Activated CD8-positive, alpha-beta T cell treated with anti-CD3 and anti-CD28 coated beads, Interleukin-2, amount 10 ng/mL, durations not matched to agents 7 days and 5 days (primary cell): Measurements from ENCODE around the gene ROBO2. TPM values are rescaled to one million over a fixed set of nuclear protein-coding genes. Genes with fewer than 3 reads are reported as not detected.

Experiments used
- ATAC-seq: fragments of 150-1000 bp; cut with Tn5 transposase; one replicate; pipeline ENCODE4 v1.10.0; 2021; ENCODE audit warnings: moderate library complexity
- CTCF ChIA-PET: fragments of 350-600 bp; sonication (Branson Sonifier 250); formaldehyde crosslinking; loops from one replicate; lab custom pipeline; 2021; ENCODE audit warnings: antibody characterized with exemption; lab: Charles Lee
- POLR2A ChIA-PET: fragments of 350-600 bp; sonication (Branson Sonifier 250); formaldehyde crosslinking; loops from one replicate; lab custom pipeline; 2021; ENCODE audit warnings: antibody characterized with exemption; lab: Charles Lee
- DNase-seq: peaks from one replicate; pipeline ENCODE4 v3.0.0-alpha.2; 2020
- H3K27ac Mint-ChIP-seq: one replicate; pipeline ENCODE4 v1.8.0; 2021; ENCODE audit warnings: mild to moderate bottlenecking, mixed read lengths
- H3K27me3 Mint-ChIP-seq: one replicate; pipeline ENCODE4 v1.8.0; 2021; ENCODE audit warnings: low read depth, mixed read lengths
- H3K36me3 Mint-ChIP-seq: one replicate; pipeline ENCODE4 v1.8.0; 2021; ENCODE audit warnings: low read depth, mixed read lengths
- H3K4me1 Mint-ChIP-seq: one replicate; pipeline ENCODE4 v1.8.0; 2021; ENCODE audit warnings: low read depth, mixed read lengths
- H3K4me3 Mint-ChIP-seq: one replicate; pipeline ENCODE4 v1.8.0; 2021; ENCODE audit warnings: mild to moderate bottlenecking, mixed read lengths
- H3K9me3 Mint-ChIP-seq: one replicate; pipeline ENCODE4 v1.8.0; 2022; ENCODE audit warnings: mixed read lengths; ENCODE audit not compliant: insufficient read depth
- total RNA-seq, 2 experiments: library from RNA; stranded (reverse); gene quantifications; one replicate each; pipeline ENCODE4 v1.2.3, GENCODE V29; 2021

ROBO2 gene
- total RNA-seq, 2 experiments from 2014 or later: not detected

DNA sequence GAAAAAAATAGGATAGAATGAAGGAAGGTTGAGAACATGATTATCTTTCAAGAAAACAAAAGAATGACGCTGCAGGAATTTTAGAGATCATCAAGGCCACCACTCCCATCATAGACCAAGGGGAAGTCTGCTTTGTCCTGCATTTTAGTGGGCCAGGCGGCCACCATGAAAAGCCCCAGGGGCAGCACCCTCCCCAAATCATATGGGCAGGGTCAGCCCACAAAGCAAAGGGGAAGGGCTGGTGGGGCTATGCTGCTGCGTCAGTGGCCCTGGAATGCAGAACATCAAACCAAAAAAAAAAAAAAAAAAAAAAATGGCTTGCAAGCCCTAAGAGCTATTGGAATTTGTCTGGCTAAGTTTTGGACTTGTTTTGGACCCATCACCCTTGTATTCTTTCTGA is 620.8 kb downstream of the ROBO2 start:
- no peaks in the 10 kb centered on the region for H3K36me3 Mint-ChIP-seq
- DNase-seq: no peak
- peaks cover 20% of the 10 kb centered on the region for H3K9me3 Mint-ChIP-seq
- no peak overlapping the region for H3K4me3 Mint-ChIP-seq
- H3K27ac Mint-ChIP-seq: no peak overlapping the region
- ChIA-PET POLR2A (no interaction called here), CTCF (no interaction called here)
- no peak for ATAC-seq
- H3K27me3 Mint-ChIP-seq: no peaks in the 10 kb centered on the region
- H3K4me1 Mint-ChIP-seq: no peaks in the 10 kb centered on the region

DNA sequence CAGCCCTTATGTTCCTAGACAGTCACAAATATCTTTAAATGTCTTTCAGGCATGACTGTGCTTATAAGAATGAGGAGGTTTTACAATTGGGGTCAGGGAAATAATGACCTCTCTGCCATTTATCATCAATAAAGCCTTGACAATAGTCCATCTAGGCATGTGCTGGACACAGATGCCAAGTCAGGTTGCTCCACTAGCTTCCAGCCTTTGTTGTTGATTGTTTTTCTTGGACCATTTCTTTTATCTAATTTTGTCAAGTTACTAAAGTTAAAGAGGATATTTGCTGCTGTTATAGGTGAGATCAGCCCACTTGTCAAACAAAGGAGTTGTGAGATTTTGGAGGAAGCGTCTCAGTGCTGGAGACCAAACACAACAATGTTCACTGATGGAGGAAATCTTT is 628.0 kb downstream of the ROBO2 start:
- H3K36me3 Mint-ChIP-seq: no peaks in the 10 kb centered on the region
- no peak for ATAC-seq
- CTCF ChIA-PET: no interaction called here

DNA sequence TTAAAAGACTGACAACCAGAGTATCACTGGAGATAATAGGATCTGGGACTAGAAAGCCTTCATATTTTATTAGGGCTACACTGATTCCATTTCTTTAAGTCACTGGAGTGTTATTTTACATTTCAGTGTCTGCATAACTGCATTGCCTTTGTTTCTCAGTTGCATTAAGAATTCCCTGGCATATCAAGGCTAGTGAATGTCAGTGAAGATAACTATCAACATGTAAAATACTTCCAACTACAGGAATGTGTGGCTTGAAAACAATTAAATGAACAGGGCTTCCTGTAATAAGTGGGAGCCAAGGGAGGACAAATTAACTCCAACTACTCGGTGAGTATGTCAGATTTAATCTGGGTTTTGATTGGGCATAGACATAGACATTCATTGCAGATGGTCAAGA is 628.5 kb downstream of the ROBO2 start:
- peaks cover 5% of the 10 kb centered on the region for H3K9me3 Mint-ChIP-seq
- no peak overlapping the region for H3K27ac Mint-ChIP-seq
- no peaks in the 10 kb centered on the region for H3K4me1 Mint-ChIP-seq
- H3K27me3 Mint-ChIP-seq: no peaks in the 10 kb centered on the region
- ChIA-PET POLR2A (no interaction called here), CTCF (no interaction called here)
- no peak overlapping the region for H3K4me3 Mint-ChIP-seq
- DNase-seq: no peak
- no peaks in the 10 kb centered on the region for H3K36me3 Mint-ChIP-seq
- no peak for ATAC-seq

More for the DNA sequence above, 628.0 kb downstream of the ROBO2 start:
- POLR2A ChIA-PET: no interaction called here
- no peak overlapping the region for H3K27ac Mint-ChIP-seq
- no peaks in the 10 kb centered on the region for H3K27me3 Mint-ChIP-seq
- H3K9me3 Mint-ChIP-seq: peaks cover 10% of the 10 kb centered on the region
- DNase-seq: no peak
- H3K4me3 Mint-ChIP-seq: no peak overlapping the region
- no peaks in the 10 kb centered on the region for H3K4me1 Mint-ChIP-seq

DNA sequence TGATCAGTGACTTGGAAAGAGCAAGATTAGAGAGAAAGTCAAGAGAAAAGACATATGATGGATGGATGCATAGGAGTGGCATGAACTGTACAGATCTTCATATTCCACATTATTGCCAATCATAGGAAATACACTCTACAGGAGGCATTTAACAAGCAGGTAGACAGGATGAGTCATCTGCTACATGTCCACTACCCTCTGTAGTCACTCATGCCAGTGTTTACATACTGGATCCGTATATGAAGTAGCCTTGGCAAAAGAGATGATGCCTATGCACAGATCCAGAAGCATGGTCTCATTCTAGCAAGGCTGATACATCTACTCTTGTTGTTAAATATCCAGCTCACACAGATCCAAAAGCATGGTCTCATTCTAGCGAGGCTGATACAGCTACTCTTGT is 632.1 kb downstream of the ROBO2 start:
- Mint-ChIP-seq H3K4me3 (no peak overlapping the region), H3K36me3 (no peaks in the 10 kb centered on the region), H3K9me3 (peaks cover 8% of the 10 kb centered on the region), H3K27ac (no peak overlapping the region), H3K4me1 (no peaks in the 10 kb centered on the region), H3K27me3 (no peaks in the 10 kb centered on the region)
- no peak for DNase-seq
- CTCF ChIA-PET: no interaction called here
- POLR2A ChIA-PET: no interaction called here
- no peak for ATAC-seq

DNA sequence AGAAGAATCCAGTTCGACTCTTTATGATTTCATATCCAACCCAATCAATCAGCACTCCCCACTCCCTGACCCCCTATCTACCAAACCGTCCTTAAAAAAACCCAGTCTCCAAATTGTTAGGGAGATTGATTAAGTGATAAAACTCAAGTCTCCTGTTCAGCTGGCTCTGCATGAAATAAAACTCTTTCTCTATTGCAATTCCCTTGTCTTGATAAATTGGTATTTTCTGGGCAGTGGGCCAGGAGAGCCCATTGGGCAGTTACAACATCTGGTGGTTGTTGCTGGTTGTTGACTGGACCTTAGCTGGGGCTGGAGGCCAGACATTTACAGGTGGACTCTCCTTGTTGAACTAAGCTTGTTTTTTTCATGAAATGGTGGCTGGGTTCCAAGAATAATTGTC is 642.3 kb downstream of the ROBO2 start:
- ChIA-PET CTCF (no interaction called here), POLR2A (no interaction called here)
- H3K4me3 Mint-ChIP-seq: no peak overlapping the region
- DNase-seq (no peak), ATAC-seq (no peak)
- H3K9me3 Mint-ChIP-seq: peaks cover 18% of the 10 kb centered on the region
- no peak overlapping the region for H3K27ac Mint-ChIP-seq
- H3K4me1 Mint-ChIP-seq: no peaks in the 10 kb centered on the region
- H3K27me3 Mint-ChIP-seq: no peaks in the 10 kb centered on the region
- no peaks in the 10 kb centered on the region for H3K36me3 Mint-ChIP-seq

DNA sequence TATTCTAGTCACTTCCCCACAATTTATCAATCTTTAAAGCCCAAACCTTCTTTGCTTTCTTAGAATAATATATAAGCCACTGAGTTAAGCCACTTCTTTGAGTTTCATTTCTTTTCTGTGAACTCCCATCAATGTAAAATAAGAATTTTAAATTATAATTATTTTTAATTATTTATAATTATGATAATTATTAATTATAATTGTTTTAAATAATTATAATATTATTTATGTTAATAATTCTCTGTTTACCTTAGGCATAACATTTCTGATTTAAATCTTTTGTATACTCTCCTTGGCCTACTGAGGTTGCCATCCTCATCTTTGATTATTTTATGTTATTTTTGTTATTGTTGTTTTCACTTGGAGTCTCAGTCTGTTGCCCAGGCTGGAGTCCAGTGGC is 644.2 kb downstream of the ROBO2 start:
- peaks cover 12% of the 10 kb centered on the region for H3K9me3 Mint-ChIP-seq
- DNase-seq: no peak
- no peak for ATAC-seq
- ChIA-PET POLR2A (no interaction called here), CTCF (no interaction called here)
- no peaks in the 10 kb centered on the region for H3K27me3 Mint-ChIP-seq
- no peaks in the 10 kb centered on the region for H3K36me3 Mint-ChIP-seq
- no peak overlapping the region for H3K27ac Mint-ChIP-seq
- H3K4me3 Mint-ChIP-seq: no peak overlapping the region
- no peaks in the 10 kb centered on the region for H3K4me1 Mint-ChIP-seq

DNA sequence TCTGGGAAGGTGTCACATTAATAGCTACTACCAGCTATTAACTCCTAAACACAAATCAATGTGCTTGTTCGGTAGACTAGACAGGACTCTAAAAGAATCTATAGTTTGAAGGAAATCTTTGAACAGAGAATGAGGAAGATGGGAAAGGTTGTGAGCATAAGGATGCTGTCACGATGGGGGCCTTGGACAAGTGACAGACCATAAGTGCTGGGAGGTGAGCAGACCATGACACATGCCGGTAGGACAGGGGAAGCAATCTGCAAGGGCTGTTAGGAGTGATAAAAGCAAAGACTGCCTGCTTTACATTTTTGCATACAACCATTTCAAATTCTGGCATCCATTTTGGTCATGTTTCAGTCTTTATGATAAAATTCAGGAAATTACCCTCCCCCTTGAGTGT is 645.8 kb downstream of the ROBO2 start:
- H3K4me1 Mint-ChIP-seq: no peaks in the 10 kb centered on the region
- ChIA-PET POLR2A (no interaction called here), CTCF (no interaction called here)
- H3K27ac Mint-ChIP-seq: no peak overlapping the region
- no peaks in the 10 kb centered on the region for H3K36me3 Mint-ChIP-seq
- peaks cover 17% of the 10 kb centered on the region for H3K9me3 Mint-ChIP-seq
- no peak overlapping the region for H3K4me3 Mint-ChIP-seq
- ATAC-seq: no peak
- no peak for DNase-seq
- no peaks in the 10 kb centered on the region for H3K27me3 Mint-ChIP-seq

DNA sequence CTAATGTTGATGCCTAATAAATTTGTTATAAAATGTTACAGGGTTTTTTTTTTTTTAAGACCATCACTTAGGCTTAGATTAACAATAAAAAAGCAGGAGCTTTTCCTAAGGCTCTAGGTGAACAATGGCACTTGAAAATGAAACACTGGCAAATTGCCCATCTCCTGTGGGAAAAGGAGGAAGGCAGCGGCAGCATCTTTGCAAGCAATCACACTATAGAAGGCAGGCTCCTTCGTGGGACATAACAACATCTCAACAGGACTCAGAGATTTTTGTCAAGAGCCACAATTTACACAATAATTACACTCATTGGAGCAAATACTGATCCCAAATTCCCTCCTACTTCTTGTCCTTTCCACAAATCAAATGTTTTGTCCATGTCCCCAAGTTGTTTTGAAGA is 646.7 kb downstream of the ROBO2 start:
- ChIA-PET POLR2A (no interaction called here), CTCF (no interaction called here)
- no peaks in the 10 kb centered on the region for H3K36me3 Mint-ChIP-seq
- no peak overlapping the region for H3K27ac Mint-ChIP-seq
- DNase-seq (no peak), ATAC-seq (no peak)
- no peaks in the 10 kb centered on the region for H3K4me1 Mint-ChIP-seq
- H3K4me3 Mint-ChIP-seq: no peak overlapping the region
- H3K9me3 Mint-ChIP-seq: peaks cover 17% of the 10 kb centered on the region
- no peaks in the 10 kb centered on the region for H3K27me3 Mint-ChIP-seq

DNA sequence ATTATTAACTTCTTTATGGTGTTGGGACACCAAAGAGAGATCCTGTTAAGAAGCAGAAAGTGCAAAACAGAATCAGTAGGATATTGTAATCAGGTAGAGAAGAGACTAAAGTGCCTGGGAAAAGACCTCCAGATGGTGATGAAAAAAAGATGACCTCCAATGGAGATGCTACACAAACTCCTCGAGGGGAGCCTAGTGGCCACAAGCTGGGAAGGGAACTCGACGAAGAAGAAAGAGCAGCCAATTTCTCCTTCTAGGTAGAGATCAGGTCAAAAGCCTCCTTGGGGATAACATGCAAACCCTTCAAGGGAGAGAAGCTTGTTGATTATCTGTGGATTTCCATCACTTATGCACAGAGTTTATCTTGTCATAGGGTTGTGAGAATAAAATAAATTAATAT is 647.6 kb downstream of the ROBO2 start:
- no peaks in the 10 kb centered on the region for H3K4me1 Mint-ChIP-seq
- CTCF ChIA-PET: interaction anchor here (0.7 kb wide), 1 partner anchor 25 kb away, joined by 3 read pairs; no protein-coding TSS in a partner anchor
- H3K4me3 Mint-ChIP-seq: no peak overlapping the region
- H3K9me3 Mint-ChIP-seq: peaks cover 7% of the 10 kb centered on the region
- POLR2A ChIA-PET: no interaction called here
- no peak for DNase-seq
- no peak for ATAC-seq
- no peak overlapping the region for H3K27ac Mint-ChIP-seq
- H3K36me3 Mint-ChIP-seq: no peaks in the 10 kb centered on the region
- no peaks in the 10 kb centered on the region for H3K27me3 Mint-ChIP-seq

DNA sequence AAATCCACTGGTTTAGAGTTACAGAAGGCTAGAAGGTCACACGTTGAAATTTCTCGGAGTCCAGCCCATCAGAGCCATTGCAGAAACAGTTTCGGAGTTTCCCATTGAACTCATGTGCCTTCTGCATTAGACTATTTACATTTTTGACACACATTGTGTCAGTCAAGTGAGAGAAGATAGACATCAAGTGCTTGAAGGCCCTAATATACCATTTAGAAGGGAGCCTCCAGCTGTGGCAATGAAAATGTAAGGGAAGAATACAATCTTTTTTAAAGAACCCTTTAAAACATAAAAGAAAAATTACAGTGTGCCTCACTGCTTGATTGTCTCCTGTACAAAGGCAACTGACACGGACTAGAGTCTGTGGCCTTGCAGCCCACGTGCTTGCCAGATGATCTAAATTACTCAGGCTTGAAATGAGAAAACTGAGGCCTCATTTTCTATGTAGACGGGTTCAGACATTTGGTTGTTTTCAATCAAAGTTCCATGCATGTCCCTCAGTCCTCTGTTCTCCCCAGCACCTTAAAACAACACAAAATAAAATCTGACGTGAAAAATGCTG is 650.5 kb downstream of the ROBO2 start:
- H3K27ac Mint-ChIP-seq: no peak overlapping the region
- H3K27me3 Mint-ChIP-seq: no peaks in the 10 kb centered on the region
- peaks cover 8% of the 10 kb centered on the region for H3K9me3 Mint-ChIP-seq
- ChIA-PET POLR2A (no interaction called here), CTCF (no interaction called here)
- no peaks in the 10 kb centered on the region for H3K4me1 Mint-ChIP-seq
- H3K4me3 Mint-ChIP-seq: no peak overlapping the region
- ATAC-seq (no peak), DNase-seq (no peak)
- no peaks in the 10 kb centered on the region for H3K36me3 Mint-ChIP-seq

DNA sequence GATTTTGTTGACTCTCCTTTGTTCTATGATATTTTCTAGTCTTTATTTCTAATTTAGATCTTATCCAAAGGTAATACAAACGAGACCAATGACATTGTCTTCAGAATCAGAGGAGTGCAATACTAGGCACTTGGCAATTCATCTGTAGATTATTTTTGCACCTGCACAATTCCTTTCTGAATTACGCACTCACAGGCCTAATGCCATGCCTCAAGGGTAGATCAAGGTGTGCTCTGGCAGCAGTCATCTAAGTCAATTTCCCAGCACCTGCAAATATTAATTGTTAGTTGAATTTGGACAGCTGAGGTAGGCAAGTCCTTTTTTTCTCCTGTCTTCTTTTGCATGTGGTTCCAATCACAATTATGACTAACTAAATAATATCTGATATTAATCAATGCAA is 653.2 kb downstream of the ROBO2 start:
- no peaks in the 10 kb centered on the region for H3K4me1 Mint-ChIP-seq
- H3K27ac Mint-ChIP-seq: no peak overlapping the region
- H3K36me3 Mint-ChIP-seq: no peaks in the 10 kb centered on the region
- H3K9me3 Mint-ChIP-seq: peaks cover 8% of the 10 kb centered on the region
- ChIA-PET POLR2A (no interaction called here), CTCF (no interaction called here)
- no peak overlapping the region for H3K4me3 Mint-ChIP-seq
- no peaks in the 10 kb centered on the region for H3K27me3 Mint-ChIP-seq
- no peak for DNase-seq
- ATAC-seq: no peak

DNA sequence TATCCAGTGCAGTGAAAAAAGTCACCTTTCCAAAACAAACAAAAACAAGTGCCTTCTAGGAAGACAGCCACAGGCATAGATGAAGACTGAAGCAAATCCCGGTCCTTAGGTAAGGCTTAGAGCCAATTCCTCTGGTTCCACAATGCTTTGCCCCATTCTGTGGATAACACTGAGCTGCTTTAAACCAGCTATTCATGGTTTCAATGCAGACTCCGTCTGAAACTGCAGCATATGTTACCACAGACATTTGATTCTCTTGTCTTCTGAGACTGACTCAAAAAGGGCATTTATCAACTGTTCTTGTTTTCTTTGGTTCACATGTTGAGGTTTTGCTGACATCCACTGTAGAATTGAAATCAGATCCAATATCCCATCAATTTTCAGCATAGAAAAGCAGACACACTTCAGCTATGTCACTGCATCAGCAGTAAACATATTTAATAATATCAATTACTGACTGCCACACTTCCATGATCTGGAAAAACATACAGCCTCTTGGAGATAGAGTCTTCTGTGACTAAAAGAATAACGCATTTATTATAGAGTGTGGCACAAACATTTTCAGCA is 659.3 kb downstream of the ROBO2 start:
- DNase-seq (no peak), ATAC-seq (no peak)
- CTCF ChIA-PET: no interaction called here
- H3K4me3 Mint-ChIP-seq: no peak overlapping the region
- H3K27ac Mint-ChIP-seq: no peak overlapping the region
- no peaks in the 10 kb centered on the region for H3K27me3 Mint-ChIP-seq
- H3K4me1 Mint-ChIP-seq: no peaks in the 10 kb centered on the region
- H3K36me3 Mint-ChIP-seq: no peaks in the 10 kb centered on the region
- POLR2A ChIA-PET: no interaction called here
- H3K9me3 Mint-ChIP-seq: peaks cover 4% of the 10 kb centered on the region
